HepG2 (cell line): ENCODE data around the gene XK.

Source experiments
- MYNN ChIP-seq: sonication (generic); formaldehyde crosslinking; IDR thresholded peaks from 2 replicates; pipeline ENCODE4 v1.4.0; 2020; ENCODE audit warnings: mild to moderate bottlenecking, low read depth, missing genetic modification reagents
- NFE2L2 ChIP-seq: fragments of 150-350 bp; IDR thresholded peaks from 2 replicates; pipeline ENCODE4 v1.6.1; 2014; ENCODE audit warnings: low read length
- SAFB2 ChIP-seq: sonication (generic); formaldehyde crosslinking; IDR thresholded peaks from 2 replicates; pipeline ENCODE4 v1.5.1; 2020; ENCODE audit warnings: missing genetic modification reagents, low read depth, mild to moderate bottlenecking, borderline replicate concordance
- SRSF9 ChIP-seq: fragments of 200-400 bp; formaldehyde crosslinking; IDR thresholded peaks from 2 replicates; pipeline ENCODE4 v1.6.1; 2018; ENCODE audit warnings: borderline replicate concordance, mild to moderate bottlenecking, low read depth, low read length; ENCODE audit not compliant: insufficient read depth, poor library complexity, severe bottlenecking
- ZNF552 ChIP-seq: sonication (generic); formaldehyde crosslinking; IDR thresholded peaks from 2 replicates; pipeline ENCODE4 v1.9.0; 2022; ENCODE audit warnings: missing genetic modification reagents, mild to moderate bottlenecking, borderline replicate concordance
- TF ChIP-seq, protein P1 (sequence below): sonication (generic); formaldehyde crosslinking; IDR thresholded peaks from 2 replicates; pipeline ENCODE4 v1.9.0; 2022; ENCODE audit warnings: missing genetic modification reagents, mild to moderate bottlenecking, borderline replicate concordance

DNA sequence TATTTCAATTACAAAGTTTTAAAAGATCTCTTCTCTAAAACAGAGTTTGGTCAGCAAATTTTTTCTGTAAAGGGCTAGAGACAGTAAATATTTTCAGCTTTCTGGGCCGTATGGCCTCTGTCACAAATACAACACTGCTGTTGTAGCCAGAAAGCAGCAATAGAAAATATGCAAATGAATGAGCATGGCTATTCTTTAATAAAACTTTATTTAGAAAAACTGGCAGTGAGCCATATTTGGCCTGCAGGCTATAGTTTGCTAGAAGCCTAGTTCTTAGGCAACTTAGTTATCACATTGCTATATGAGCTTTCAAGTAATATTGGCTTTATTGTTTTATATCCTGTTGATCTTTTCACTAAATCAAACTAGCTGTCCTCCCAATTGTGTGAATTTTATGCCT is 26.5 kb upstream of the XK start:
- no peak for TF ChIP-seq NFE2L2
- TF ChIP-seq SRSF9 = no peak
- TF ChIP-seq, protein P1, sequence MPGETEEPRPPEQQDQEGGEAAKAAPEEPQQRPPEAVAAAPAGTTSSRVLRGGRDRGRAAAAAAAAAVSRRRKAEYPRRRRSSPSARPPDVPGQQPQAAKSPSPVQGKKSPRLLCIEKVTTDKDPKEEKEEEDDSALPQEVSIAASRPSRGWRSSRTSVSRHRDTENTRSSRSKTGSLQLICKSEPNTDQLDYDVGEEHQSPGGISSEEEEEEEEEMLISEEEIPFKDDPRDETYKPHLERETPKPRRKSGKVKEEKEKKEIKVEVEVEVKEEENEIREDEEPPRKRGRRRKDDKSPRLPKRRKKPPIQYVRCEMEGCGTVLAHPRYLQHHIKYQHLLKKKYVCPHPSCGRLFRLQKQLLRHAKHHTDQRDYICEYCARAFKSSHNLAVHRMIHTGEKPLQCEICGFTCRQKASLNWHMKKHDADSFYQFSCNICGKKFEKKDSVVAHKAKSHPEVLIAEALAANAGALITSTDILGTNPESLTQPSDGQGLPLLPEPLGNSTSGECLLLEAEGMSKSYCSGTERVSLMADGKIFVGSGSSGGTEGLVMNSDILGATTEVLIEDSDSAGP = no peak
- no peak for TF ChIP-seq SAFB2 (CRISPR knock-in tag)
- TF ChIP-seq MYNN = no peak
- TF ChIP-seq ZNF552 (CRISPR knock-in tag) = no peak
